Globus pallidus (tissue), 1 donor: Measurements from ENCODE around the gene ABI1.

Experiments used
- DNase-seq: peaks from one replicate; pipeline ENCODE4 v3.0.0-alpha.2; 2015; ENCODE audit warnings: low spot score

The ABI1 gene

DNA sequence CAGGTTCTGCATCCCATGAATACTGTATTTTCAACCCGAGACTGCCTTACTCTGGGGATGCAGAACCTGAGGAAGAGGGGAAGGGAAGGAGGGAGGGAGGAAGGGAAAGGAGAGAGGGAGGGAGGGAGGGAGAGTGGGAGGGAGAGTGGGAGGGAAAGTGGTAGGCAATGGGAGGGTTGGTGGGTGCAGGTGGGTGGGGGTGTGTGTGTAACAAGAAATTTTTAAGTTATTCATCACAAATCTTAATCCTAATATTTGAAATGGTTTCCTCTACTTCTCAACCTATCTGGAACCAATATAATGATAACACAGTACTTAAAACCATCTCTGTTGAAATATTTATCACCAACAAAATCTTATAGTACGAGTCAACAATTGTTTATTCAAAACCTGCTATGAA, 95.2 kb downstream of the ABI1 start:
- no peak for DNase-seq

DNA sequence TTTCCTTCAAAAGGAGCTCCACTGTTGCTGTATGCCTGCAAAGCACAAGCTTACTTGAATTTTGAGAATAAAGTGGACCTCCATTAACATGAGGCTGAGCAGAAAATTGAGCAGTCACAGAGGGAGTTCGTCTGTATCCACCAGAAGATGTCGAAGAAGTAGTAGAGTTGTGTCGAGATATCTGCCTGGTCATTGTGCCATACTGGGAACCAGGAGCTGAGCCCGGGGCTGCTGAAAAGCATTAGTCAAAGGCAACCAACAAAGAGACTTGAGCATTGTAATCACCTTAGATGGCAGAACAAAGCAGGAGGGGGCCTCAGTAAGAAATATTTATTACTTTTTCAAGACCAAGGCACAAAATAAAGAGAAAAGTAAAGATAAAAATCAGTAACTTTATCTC, 101.8 kb downstream of the ABI1 start:
- no peak for DNase-seq

DNA sequence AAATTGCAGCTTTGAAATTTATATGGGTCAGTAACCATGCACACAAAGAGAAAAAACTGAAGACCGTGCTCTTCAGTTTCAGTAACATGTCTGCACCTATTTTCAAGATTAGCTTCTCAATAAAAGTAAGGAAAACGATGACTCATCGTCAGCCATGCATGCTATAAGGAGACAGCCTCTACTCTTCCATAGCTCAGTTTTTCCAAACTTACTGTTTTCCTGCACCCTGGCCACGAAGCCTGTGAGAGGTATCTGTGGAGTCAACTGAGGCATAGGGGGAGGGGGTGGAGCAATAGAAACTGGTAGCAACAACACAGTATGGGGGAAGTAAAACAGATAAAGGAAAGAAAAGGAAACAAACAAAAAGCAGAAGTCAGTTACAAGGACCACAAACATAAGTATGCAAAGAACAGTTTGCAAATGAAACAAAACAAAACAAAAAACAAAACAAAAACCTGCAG, 105.3 kb downstream of the ABI1 start:
- no peak for DNase-seq

DNA sequence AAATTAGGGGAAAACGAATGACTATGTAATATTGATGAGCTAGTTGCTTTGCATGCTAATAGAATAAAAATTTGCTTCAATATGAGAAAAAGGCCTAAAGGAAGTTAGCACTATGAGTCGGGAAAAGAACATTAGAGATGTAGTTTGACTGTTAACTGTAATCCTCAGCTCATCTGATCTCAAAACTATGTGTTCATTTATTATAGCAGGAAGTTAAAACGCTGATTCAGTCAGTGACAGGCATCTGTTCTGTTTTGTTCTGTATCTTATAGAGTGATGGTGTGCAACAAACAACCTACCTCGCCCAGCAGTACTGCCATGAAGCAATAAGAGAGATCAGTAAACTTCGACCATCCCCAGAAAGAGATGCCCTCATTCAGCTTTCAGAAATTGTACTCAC, 114.7 kb downstream of the ABI1 start:
- DNase-seq = no peak

DNA sequence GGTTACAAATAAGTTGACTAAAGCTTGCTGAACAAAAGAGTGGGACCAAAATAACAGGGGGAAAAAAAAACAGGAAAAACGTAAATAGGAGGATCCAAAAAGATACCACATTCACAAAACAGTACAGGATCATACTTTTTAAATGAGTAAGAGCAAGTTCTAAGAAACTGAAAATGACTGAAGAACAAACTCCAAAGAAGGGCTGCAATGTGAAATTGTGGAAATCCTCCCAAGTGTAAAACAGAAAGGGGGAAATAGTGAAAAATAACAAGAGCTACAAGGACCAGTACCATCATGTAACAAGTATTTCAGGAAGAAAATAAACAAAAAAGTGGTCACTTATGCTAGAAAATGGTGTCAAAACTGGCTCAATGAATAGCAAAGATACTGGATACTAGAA, 116.9 kb downstream of the ABI1 start:
- no peak for DNase-seq

DNA sequence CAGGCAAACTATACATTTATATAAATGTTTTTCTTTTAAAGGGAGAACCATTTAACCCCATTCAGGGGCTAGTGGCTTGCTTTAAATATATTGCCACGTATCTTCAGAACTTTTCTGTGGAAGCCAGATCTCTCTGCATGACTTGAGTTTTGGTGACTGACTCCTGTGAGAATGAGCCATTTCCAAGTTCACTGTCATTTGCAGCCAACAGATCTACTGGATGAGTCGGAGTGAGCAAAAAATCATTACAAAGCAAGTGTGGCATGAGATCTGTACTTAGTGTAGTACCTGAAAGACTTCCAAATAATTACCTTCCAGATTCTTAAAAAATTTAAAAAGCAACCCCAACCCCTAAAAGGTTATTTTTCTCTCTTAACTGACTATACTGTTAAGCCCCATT, 117.7 kb downstream of the ABI1 start:
- no peak for DNase-seq

DNA sequence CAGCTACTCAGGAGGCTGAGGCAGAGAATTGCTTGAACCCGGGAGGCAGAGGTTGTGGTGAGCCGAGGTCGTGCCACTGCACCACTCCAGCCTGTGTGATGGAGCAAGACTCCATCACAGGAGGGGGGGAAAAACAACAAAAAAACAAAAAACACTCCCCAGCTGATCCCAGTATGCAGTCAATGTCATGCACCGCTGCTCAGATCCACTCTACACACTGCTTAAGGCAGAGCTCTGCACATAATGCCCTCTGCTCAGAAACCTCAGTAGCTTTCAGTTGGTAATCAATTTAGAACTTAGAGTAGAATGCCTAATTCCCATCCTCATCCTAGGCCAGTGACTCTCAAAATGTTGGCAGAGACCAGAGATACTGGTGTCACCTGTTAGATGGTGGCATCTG, 119.4 kb downstream of the ABI1 start:
- no peak for DNase-seq

DNA sequence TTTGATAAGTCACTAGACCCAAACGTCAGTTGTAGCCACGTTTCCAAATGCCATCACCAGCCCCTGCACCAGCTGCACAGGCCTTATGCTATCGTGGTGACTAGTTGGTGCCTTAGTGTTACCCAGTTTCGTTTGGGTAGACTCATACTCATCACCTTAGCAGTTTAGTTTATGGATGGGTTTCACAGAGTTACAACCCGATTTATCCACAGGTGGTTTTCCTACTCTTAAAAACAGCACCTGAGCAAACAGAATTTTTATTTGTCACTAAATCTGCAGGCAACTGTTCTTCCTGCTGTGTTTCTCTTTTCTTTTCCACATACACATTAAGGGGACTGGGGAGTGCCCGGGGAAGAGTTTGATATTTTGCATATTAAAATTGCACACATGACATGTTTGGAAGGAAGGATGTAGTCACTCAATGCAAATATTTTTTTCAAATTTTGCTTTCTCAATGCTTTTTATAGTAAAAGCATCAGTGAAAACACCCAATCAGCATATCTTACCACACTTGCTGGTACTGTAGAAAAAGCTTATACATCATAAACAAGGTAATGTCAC, 121.6 kb downstream of the ABI1 start:
- DNase-seq = no peak

DNA sequence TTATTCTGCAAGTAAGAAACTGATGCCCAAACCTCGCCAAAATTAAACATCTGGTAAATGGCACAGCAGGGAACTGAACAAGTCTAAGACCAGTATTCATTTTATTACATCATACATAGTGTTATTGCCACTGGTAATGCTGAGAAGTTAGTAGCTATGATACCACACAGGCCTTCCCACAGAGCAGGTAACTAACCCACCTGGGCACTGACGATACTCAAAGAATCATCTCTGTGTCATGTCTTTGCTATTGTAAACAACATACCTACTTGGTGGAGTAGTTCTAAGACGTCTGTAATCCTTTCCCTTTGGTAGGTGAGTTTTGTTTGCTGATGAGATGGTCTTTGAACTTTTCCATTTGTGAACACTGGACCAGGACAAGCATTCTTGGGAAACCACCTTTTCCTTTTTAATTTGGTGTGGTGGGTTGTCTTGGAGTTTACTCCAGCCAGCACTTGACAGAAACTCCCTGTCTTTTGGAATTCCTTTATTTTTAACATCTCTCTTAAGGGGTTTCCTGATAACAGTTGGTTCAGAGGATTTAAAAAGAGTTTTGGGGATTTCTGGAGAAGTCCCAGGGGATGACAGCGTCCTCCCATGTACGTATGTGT, 122.4 kb downstream of the ABI1 start:
- no peak for DNase-seq

DNA sequence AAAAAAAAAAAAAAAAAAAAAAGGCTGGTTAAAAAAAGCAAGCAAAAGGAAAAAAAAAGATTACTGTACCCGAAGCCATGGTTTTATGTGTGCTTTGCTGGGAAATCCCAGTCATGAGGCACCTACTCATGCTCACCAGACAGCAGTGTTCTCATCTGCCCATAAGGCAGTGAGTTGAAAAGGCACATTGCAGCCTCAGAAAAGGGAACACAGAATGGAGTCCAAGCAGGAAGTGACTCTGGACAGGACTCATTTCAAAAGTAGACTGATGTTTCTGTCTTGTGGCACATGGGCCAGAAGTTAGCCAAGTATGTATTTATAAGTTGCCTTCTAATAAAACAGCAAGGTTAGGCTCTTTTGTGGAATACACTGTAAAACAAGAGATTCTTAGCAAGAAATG, 123.0 kb downstream of the ABI1 start:
- DNase-seq = peak; percentile 64

DNA sequence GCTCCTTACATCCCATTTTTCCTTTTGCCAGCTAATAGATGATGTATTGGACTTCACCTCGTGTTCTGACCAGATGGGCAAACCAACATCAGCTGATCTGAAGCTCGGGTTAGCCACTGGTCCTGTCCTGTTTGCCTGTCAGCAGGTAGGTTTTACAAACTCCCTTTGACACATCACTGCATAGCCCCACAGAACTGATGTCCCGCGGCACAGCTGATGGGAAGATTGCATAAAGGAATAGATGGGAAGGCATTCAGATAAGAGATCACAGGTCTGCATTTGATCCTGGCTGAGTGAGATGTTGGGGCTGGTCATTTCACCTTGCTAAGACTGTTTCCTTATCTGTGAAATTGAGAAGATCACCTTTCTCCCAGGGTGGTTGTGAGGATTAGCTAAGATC, 125.3 kb downstream of the ABI1 start:
- no peak for DNase-seq

DNA sequence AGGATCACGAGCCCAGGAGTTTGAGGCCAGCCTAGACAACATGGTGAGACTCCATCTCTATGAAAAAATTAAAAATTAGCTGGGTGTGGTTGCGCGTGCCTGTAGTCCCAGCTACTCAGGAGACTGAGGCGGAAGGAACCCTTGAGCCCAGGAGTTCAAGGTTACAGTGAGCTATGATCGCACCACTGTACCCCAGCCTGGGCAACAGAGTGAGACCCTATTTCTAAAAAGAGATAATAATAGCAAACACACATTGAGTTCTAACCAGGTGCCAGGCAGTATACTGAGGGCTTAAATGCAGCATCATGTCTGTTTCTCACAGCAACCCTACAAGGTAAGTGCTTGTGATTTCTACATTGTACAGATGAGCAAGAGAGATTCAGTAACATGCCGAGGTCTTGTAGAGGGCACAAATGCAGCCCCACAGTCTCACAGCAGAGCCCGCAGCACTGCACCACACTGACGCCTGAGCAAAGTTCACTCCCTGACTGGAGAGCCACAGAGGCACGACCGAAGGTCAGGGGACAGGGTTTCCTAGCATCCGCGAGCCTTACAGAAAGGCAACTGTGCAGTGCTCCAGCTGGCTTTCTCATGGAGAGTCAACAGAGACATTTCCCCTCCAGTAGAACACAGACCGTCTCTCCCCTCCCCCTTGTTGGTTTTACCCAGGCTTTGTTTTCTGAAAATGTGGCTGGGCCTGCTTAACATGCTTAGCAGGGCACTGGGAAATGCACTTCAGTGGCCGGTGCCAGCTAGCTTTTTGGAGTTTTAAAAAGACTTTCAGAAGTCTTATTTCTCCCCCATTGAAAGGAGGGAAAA, 126.8 kb downstream of the ABI1 start:
- DNase-seq = peak; percentile 73

DNA sequence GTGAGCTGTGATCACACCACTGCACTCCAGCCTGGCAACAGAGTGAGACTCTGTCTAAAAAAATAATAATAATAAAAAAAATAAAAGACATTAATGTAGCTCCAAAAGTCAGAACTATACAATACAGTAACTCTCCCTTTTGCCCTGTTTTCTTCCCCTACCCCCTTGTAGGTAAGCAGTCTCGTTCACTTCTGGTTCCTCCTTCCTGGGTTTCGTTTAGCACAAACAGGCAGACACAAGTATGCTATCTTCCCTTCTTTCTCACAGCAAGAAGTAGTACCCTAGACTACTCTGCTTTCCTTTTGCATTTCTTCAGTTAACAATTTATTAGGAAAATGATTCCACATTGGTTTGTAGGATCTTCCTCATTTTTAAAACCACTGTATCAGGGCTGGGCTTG, 130.2 kb downstream of the ABI1 start:
- DNase-seq = no peak

DNA sequence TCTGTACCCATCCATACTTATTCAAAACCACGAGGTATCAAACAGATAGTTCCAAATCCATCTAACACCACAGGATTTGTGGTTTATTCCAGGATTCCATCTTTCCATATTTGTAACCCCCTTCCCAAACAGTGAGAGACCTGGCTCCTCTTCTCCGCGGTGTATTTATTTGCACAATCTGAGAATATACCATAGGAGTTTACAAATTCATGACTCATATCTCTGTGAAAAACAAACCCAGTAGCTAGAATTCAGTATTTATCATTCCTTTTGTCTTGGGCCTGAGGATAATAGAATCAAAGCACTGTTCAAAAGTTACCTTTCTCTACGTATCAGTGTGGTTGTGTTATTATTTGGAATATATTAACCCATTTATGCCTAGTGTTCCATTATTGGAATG, 131.4 kb downstream of the ABI1 start:
- DNase-seq = no peak

DNA sequence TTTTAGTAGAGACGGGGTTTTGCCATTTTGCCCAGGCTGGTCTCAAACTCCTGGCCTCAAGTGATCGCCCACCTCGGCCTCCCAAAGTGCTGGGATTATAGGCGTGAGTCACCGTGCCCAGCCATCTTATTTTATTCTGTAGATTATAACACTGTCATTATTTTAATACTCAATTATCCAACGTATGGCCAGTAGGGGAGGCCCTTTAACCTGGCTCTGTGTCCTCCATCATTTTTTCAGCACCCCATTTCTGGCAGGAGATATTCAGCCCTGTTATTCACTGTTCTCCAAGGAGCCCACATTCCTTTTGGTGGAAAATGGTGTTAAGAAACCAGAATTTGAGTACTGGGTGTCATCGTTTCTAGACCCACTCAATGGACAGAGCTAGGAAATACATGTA, 131.8 kb downstream of the ABI1 start:
- DNase-seq = no peak

DNA sequence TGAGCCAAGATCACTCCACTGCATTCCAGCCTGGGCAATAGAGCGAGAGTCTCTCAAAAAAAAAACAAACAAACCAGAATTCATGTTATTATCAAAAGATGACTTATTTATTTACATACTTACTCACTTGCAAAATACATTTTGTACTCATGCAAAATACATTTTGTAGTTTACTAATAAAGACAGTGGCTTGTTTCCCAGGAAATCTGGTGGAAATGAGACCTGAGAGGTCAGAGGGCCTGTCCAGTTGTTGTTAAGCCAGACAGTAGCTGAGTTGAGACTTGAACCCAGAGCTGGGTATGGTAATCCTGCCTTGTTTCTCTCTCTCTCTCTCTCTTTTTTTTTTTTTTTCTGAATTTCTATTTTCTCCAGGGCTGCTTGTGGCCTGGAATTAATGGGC, 133.8 kb downstream of the ABI1 start:
- no peak for DNase-seq

DNA sequence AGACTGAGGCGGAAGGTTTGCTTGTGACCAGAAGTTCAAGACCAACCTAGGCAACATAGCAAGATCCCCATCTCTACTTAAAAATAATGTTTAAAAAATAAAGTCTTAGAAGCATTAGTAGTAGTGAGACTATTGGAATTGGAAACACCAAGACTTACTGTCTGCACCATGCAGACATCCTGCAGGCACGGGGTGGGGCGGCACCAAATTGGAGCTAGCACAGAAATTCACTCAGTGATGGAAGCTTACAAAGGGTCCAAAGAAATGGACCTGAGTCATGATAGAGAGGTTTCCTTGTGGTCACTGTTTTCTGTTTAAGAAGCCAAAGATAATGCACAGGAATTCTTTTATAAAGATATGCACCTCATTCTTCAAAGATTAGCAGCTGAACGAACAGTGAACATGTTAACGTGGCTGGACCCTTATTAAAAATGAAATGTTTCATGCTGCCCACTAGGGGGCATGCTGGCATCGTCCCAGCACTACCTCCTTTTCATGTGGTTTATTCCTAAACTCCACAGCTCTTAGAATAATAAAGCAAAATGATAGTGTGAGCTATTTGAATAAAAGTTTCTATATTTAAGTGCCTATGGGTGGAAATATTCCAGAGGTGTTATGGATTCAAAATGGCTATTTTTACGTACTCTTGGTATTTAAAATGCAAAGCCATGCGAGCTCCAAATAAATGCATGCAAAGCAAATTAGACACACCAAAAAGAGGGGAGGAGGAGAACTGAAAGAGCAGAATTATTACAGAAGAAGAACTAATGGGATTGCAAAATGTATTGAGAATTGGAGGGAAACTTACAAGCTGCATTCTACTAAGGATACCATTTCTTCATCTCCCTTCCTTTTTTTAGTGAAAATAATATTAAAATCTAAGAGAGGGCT, 134.7 kb downstream of the ABI1 start:
- DNase-seq = peak; percentile 75

DNA sequence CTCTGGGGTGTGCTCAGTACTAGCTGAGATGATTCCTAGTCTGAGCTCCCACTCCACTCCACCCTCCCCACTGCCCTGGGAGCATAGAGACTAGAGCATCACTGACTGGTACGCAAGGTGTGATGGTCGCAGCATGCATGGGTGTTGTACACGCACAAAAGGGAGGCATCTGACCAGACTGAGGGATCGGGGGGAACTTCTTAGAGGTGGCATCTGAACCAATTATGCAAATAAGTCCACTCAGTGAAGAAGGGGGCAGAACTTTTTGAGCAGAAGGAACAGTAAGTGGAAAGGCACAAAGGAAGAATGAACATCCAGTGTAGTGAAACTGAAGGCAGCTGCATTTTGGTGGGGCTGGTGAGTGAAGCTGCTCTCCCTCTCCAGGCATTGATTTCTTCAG, 137.7 kb downstream of the ABI1 start:
- no peak for DNase-seq

DNA sequence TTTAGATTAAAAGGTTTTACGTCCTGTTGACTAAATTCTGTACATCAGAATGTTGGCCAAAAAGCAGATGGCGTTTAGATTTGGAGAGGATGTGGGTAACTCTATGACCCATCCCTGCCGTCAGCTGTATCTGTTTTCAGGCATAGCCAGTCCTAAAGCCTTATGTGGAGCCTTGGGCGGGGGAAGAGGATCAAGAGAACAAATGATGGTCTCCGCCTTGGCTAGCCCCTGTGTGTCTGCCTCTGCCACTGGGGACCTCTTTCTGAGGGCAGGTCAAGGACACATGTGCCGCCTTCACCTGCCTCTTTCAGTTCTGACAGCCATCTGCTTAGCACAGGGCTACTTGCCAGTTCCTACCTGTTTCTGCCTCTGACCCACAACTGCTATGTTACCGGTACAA, 139.2 kb downstream of the ABI1 start:
- no peak for DNase-seq

DNA sequence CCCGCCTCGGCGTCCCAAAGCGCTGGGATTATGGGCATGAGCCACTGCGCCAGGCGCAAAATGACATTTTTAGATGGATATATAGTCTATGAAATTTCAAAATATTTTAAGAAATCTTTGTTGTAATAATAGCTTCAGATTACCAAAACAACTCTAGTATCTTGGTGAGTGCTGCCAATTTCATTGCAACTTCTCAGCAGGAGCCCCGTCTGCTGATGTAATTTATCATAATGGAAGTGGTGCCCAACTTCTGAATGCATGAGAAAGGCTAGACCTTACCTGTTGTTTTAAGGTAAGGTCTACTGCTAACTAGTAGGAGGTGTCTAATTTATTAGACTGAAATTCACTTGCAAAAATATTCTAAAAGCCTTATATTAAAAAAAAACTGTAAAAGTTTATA, 143.3 kb downstream of the ABI1 start:
- DNase-seq = no peak

DNA sequence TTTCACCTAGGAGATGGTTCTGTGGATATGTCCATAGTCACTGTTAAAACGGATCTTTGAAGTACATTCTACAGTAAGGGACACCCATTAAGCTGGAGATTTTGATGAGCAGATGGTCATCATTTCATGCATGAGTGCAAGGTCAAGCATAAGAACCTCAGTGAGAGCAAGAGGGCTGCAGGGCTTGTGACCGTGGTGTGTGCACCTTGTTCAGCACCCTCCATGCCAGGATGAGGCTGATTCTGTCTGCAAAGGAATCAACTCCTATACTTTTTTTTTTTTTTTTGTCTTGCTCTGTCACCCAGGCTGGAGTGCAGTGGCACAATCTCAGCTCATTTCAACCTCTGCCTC, 145.6 kb downstream of the ABI1 start:
- no peak for DNase-seq

DNA sequence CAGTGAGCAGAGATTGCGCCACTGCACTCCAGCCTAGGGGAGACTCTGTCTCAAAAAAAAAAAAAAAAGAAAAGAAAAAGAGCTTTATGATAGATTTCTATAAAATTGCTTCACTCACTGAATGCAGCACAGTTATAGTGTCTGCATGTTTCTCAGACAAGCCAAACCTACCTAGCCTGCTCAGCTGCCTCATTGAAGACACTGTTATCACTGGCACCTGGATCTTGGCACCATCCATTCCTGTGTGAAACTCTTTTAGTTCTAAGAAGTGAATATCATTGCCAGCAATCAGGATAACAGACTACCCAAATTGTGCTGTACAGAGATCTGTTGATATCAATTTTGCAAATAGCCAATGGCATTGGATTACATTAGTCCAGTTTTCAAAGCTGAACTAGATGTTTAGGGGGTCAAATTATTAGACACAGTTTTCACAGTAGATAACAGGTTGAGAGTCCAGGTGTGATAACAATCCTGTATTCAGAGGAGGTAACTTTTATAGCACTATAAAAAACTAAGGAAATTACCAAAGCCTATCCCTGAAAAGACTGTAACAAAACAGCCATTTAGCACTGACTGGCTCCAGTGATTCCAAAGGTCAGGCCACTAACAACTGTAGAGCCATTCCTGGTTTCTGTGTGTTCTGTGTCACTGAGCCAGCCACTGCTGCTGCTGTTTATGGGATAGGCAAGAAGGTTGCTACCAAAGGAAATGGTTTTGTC, 146.2 kb downstream of the ABI1 start:
- DNase-seq = no peak
